ENCODE measurements around the gene PPP1R9A.

PPP1R9A gene

GRCh38 chr7:94909179-94909466 lies 1.7 kb downstream of the PPP1R9A start:
- H3K36me3 ChIP-seq (ENCODE audit: insufficient read depth, low read length), result no peaks in the 10 kb centered on the region
- H3K9ac ChIP-seq (ENCODE audit: low read depth, low read length), result no peak overlapping the region
- no peaks in the 10 kb centered on the region for H3K27me3 ChIP-seq (ENCODE audit: insufficient read depth, low read length, poor library complexity)
- no peak for DNase-seq
- H2AFZ ChIP-seq (ENCODE audit: low read depth, low read length), result no peak overlapping the region
- no peaks in the 10 kb centered on the region for H3K9me3 ChIP-seq (ENCODE audit: insufficient read depth, low read length, severe bottlenecking)
- TF ChIP-seq, protein P1, sequence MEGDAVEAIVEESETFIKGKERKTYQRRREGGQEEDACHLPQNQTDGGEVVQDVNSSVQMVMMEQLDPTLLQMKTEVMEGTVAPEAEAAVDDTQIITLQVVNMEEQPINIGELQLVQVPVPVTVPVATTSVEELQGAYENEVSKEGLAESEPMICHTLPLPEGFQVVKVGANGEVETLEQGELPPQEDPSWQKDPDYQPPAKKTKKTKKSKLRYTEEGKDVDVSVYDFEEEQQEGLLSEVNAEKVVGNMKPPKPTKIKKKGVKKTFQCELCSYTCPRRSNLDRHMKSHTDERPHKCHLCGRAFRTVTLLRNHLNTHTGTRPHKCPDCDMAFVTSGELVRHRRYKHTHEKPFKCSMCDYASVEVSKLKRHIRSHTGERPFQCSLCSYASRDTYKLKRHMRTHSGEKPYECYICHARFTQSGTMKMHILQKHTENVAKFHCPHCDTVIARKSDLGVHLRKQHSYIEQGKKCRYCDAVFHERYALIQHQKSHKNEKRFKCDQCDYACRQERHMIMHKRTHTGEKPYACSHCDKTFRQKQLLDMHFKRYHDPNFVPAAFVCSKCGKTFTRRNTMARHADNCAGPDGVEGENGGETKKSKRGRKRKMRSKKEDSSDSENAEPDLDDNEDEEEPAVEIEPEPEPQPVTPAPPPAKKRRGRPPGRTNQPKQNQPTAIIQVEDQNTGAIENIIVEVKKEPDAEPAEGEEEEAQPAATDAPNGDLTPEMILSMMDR (IDR thresholded peaks at IDR 0.05; ENCODE audit: borderline replicate concordance, extremely low read depth, low read length, poor library complexity, severe bottlenecking), result no peak
- no peak for TF ChIP-seq EZH2 (IDR thresholded peaks at IDR 0.05; ENCODE audit: borderline replicate concordance, low read depth, low read length, severe bottlenecking)
- no peaks in the 10 kb centered on the region for H3K79me2 ChIP-seq (ENCODE audit: insufficient read depth, low read length)
- H3K4me1 ChIP-seq (ENCODE audit: insufficient read depth, low read length), result no peaks in the 10 kb centered on the region
- no peak overlapping the region for H3K4me2 ChIP-seq (ENCODE audit: insufficient read depth, low read length)
- no peak overlapping the region for H3K27ac ChIP-seq (ENCODE audit: low read length)
- no peak overlapping the region for H3K4me3 ChIP-seq (ENCODE audit: low read depth in 1 of 2, low read length in 2 of 2)
- ATAC-seq (ENCODE audit: insufficient read depth, low read depth), result no peak
- H4K20me1 ChIP-seq (ENCODE audit: insufficient read depth, low read length), result no peaks in the 10 kb centered on the region

DNA sequence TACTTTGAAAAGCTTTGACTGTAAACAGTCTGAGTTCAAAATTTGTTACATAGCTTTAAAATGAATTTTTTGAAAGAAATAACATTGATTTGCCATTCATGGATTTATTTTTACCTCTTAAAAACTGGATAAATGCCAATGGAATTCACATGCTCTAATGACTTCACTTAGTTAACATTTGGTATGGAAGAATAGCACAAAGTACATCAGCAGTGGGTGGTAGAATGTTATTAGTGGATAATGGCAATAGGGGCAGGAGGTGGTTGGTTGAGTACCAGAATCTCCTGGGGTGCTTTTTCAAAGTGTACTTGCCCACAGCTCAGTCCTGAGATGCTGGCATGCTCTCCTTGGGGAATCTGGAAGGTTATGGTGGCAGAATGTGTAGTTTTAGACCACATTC lies 4.7 kb downstream of the PPP1R9A start:
- Histone ChIP-seq H4K20me1 (ENCODE audit: insufficient read depth, low read length) (no peaks in the 10 kb centered on the region), H3K27me3 (ENCODE audit: insufficient read depth, low read length, poor library complexity) (no peaks in the 10 kb centered on the region), H3K9ac (ENCODE audit: low read depth, low read length) (no peak overlapping the region), H3K9me3 (ENCODE audit: insufficient read depth, low read length, severe bottlenecking) (no peaks in the 10 kb centered on the region), H2AFZ (ENCODE audit: low read depth, low read length) (no peak overlapping the region), H3K27ac (ENCODE audit: low read length) (no peak overlapping the region), H3K4me3 (ENCODE audit: low read depth in 1 of 2, low read length in 2 of 2) (no peak overlapping the region), H3K79me2 (ENCODE audit: insufficient read depth, low read length) (no peaks in the 10 kb centered on the region), H3K4me1 (ENCODE audit: insufficient read depth, low read length) (no peaks in the 10 kb centered on the region), H3K4me2 (ENCODE audit: insufficient read depth, low read length) (no peak overlapping the region), H3K36me3 (ENCODE audit: insufficient read depth, low read length) (no peaks in the 10 kb centered on the region)
- DNase-seq, result no peak
- TF ChIP-seq, protein P1 (IDR thresholded peaks at IDR 0.05; ENCODE audit: borderline replicate concordance, extremely low read depth, low read length, poor library complexity, severe bottlenecking), result no peak
- ATAC-seq (ENCODE audit: insufficient read depth, low read depth), result no peak

DNA sequence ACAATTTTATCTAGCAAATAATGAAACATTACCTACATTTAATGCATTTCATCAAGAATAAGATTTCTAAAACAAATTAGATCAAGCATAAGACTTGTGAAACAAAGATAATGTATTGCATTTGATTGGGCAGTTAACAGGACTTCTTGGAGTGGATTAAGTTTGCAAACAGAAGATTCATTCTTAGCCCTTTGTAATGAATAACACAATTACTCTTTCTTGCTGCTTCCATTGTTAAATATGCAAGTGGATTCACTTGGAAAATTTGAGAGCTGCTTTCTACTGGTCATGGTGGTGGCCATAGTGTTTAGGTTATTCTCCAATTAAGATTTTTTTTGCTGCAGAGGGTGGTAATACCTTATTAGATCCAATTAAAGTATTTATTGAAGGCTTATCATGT lies 6.0 kb downstream of the PPP1R9A start:
- Histone ChIP-seq H2AFZ (ENCODE audit: low read depth, low read length) (no peak overlapping the region), H3K9me3 (ENCODE audit: insufficient read depth, low read length, severe bottlenecking) (no peaks in the 10 kb centered on the region), H3K4me3 (ENCODE audit: low read depth in 1 of 2, low read length in 2 of 2) (no peak overlapping the region), H3K9ac (ENCODE audit: low read depth, low read length) (no peak overlapping the region), H3K36me3 (ENCODE audit: insufficient read depth, low read length) (no peaks in the 10 kb centered on the region), H3K4me2 (ENCODE audit: insufficient read depth, low read length) (no peak overlapping the region), H3K27me3 (ENCODE audit: insufficient read depth, low read length, poor library complexity) (no peaks in the 10 kb centered on the region), H3K27ac (ENCODE audit: low read length) (no peak overlapping the region), H3K79me2 (ENCODE audit: insufficient read depth, low read length) (no peaks in the 10 kb centered on the region), H4K20me1 (ENCODE audit: insufficient read depth, low read length) (no peaks in the 10 kb centered on the region), H3K4me1 (ENCODE audit: insufficient read depth, low read length) (no peaks in the 10 kb centered on the region)
- no peak for DNase-seq
- no peak for ATAC-seq (ENCODE audit: insufficient read depth, low read depth)
- no peak for TF ChIP-seq EZH2 (IDR thresholded peaks at IDR 0.05; ENCODE audit: borderline replicate concordance, low read depth, low read length, severe bottlenecking)
- TF ChIP-seq, protein P1 (IDR thresholded peaks at IDR 0.05; ENCODE audit: borderline replicate concordance, extremely low read depth, low read length, poor library complexity, severe bottlenecking), result no peak

GRCh38 chr7:94921911-94922310 lies 14.5 kb downstream of the PPP1R9A start:
- H3K79me2 ChIP-seq (ENCODE audit: insufficient read depth, low read length), result no peaks in the 10 kb centered on the region
- no peaks in the 10 kb centered on the region for H3K9me3 ChIP-seq (ENCODE audit: insufficient read depth, low read length, severe bottlenecking)
- H3K4me2 ChIP-seq (ENCODE audit: insufficient read depth, low read length), result no peak overlapping the region
- no peaks in the 10 kb centered on the region for H3K4me1 ChIP-seq (ENCODE audit: insufficient read depth, low read length)
- no peaks in the 10 kb centered on the region for H3K27me3 ChIP-seq (ENCODE audit: insufficient read depth, low read length, poor library complexity)
- H3K27ac ChIP-seq (ENCODE audit: low read length), result no peak overlapping the region
- H3K4me3 ChIP-seq (ENCODE audit: low read depth in 1 of 2, low read length in 2 of 2), result no peak overlapping the region
- H3K36me3 ChIP-seq (ENCODE audit: insufficient read depth, low read length), result no peaks in the 10 kb centered on the region
- TF ChIP-seq EZH2 (IDR thresholded peaks at IDR 0.05; ENCODE audit: borderline replicate concordance, low read depth, low read length, severe bottlenecking), result no peak
- TF ChIP-seq, protein P1 (IDR thresholded peaks at IDR 0.05; ENCODE audit: borderline replicate concordance, extremely low read depth, low read length, poor library complexity, severe bottlenecking), result no peak
- no peak for DNase-seq
- ATAC-seq (ENCODE audit: insufficient read depth, low read depth), result no peak
- H3K9ac ChIP-seq (ENCODE audit: low read depth, low read length), result no peak overlapping the region
- H2AFZ ChIP-seq (ENCODE audit: low read depth, low read length), result no peak overlapping the region
- no peaks in the 10 kb centered on the region for H4K20me1 ChIP-seq (ENCODE audit: insufficient read depth, low read length)
